DMS114 treated with DMSO at 0.1 percent for 48 hours (cell line): ENCODE data around the gene SPDEF.

ENCODE experiments used
- DNase-seq: peaks from one replicate; lab custom pipeline; 2025; ENCODE audit not compliant: unreplicated experiment; lab: John Stamatoyannopoulos, UW

Gene SPDEF

GRCh38 chr6:34563513-34563870 lies 7.4 kb upstream of the SPDEF start:
- no peak for DNase-seq

- no peak for DNase-seq
Observed at GRCh38 chr6:34562861-34563512, 6.9 kb upstream of the SPDEF start.

GRCh38 chr6:34562350-34562749 lies 6.2 kb upstream of the SPDEF start:
- DNase-seq, result no peak

- no peak for DNase-seq
Observed at GRCh38 chr6:34561227-34561530, 5.0 kb upstream of the SPDEF start.

GRCh38 chr6:34560366-34561226 lies 4.5 kb upstream of the SPDEF start:
- DNase-seq, result no peak

GRCh38 chr6:34559651-34560365 lies 3.7 kb upstream of the SPDEF start:
- DNase-seq, result no peak

- no peak for DNase-seq
Observed at GRCh38 chr6:34558172-34558714, 2.1 kb upstream of the SPDEF start.

- DNase-seq, result no peak
Observed at GRCh38 chr6:34557228-34557627, 1.1 kb upstream of the SPDEF start.

GRCh38 chr6:34556493-34556892 lies 364 bp upstream of the SPDEF start:
- DNase-seq, result no peak

- DNase-seq, result no peak
Observed at GRCh38 chr6:34555328-34555727, 801 bp downstream of the SPDEF start.

GRCh38 chr6:34555007-34555322 lies 1.2 kb downstream of the SPDEF start:
- no peak for DNase-seq

- no peak for DNase-seq
Observed at GRCh38 chr6:34554291-34555006, 1.7 kb downstream of the SPDEF start.

- no peak for DNase-seq
Observed at GRCh38 chr6:34553750-34554149, 2.4 kb downstream of the SPDEF start.

GRCh38 chr6:34553146-34553545 lies 3.0 kb downstream of the SPDEF start:
- DNase-seq, result no peak

- DNase-seq, result no peak
Observed at GRCh38 chr6:34552620-34553019, 3.5 kb downstream of the SPDEF start.

GRCh38 chr6:34551720-34552119 lies 4.4 kb downstream of the SPDEF start:
- DNase-seq, result no peak

- no peak for DNase-seq
Observed at GRCh38 chr6:34549804-34550202, 6.3 kb downstream of the SPDEF start.

- no peak for DNase-seq
Observed at GRCh38 chr6:34549026-34549803, 6.9 kb downstream of the SPDEF start.

- no peak for DNase-seq
Observed at GRCh38 chr6:34547701-34548644, 8.2 kb downstream of the SPDEF start.
